ENCODE data around the gene KRIT1.
"Not testable (repeated sequence)": the region's sequence is repeated elsewhere in the genome, so short reads cannot be mapped to it uniquely, and the experiment has no call there.

KRIT1 gene

GRCh38 chr7:92246360-92247101, 817 bp upstream of the KRIT1 start:
- DNase-seq (ENCODE audit: low read depth) = no peak

GRCh38 chr7:92244808-92245486, 767 bp downstream of the KRIT1 start:
- no peak for DNase-seq (ENCODE audit: low read depth)

- DNase-seq (ENCODE audit: low read depth) = no peak
Observed at GRCh38 chr7:92242972-92243371, 2.7 kb downstream of the KRIT1 start.

- DNase-seq (ENCODE audit: low read depth) = no peak
Observed at GRCh38 chr7:92230547-92230946, 15.2 kb downstream of the KRIT1 start.

- no peak for DNase-seq (ENCODE audit: low read depth)
Observed at GRCh38 chr7:92228742-92229141, 17.0 kb downstream of the KRIT1 start.

- no peak for DNase-seq (ENCODE audit: low read depth)
Observed at GRCh38 chr7:92228100-92228499, 17.6 kb downstream of the KRIT1 start.

- DNase-seq (ENCODE audit: low read depth) = no peak
Observed at GRCh38 chr7:92226981-92227380, 18.7 kb downstream of the KRIT1 start.

- no peak for DNase-seq (ENCODE audit: low read depth)
Observed at GRCh38 chr7:92221766-92222165, 23.9 kb downstream of the KRIT1 start.

GRCh38 chr7:92206672-92207071, 39.0 kb downstream of the KRIT1 start:
- no peak for DNase-seq (ENCODE audit: low read depth)

- no peak for DNase-seq (ENCODE audit: low read depth)
Observed at GRCh38 chr7:92205987-92206386, 39.7 kb downstream of the KRIT1 start.

- no peak for DNase-seq (ENCODE audit: low read depth)
Observed at GRCh38 chr7:92200791-92201190, 44.9 kb downstream of the KRIT1 start.

- DNase-seq (ENCODE audit: low read depth) = no peak
Observed at GRCh38 chr7:92192326-92192725, 53.4 kb downstream of the KRIT1 start.

- DNase-seq (ENCODE audit: low read depth) = not testable (repeated sequence)
Observed at GRCh38 chr7:92189246-92189645, 56.5 kb downstream of the KRIT1 start.

GRCh38 chr7:92184294-92184693, 61.4 kb downstream of the KRIT1 start:
- DNase-seq (ENCODE audit: low read depth) = not testable (repeated sequence)

- no peak for DNase-seq (ENCODE audit: low read depth)
Observed at GRCh38 chr7:92178928-92179924, 66.5 kb downstream of the KRIT1 start, which contains the start of gene LRRD1. LRRD1 (minus strand) TSS chr7:92179142; CDS start chr7:92165202, 13,940 bp downstream.

GRCh38 chr7:92177362-92177761, 68.4 kb downstream of the KRIT1 start:
- DNase-seq (ENCODE audit: low read depth) = no peak

- DNase-seq (ENCODE audit: low read depth) = not testable (repeated sequence)
Observed at GRCh38 chr7:92169529-92169928, 76.2 kb downstream of the KRIT1 start.

GRCh38 chr7:92161271-92161670, 84.4 kb downstream of the KRIT1 start:
- DNase-seq (ENCODE audit: low read depth) = no peak

GRCh38 chr7:92158660-92159575, 86.8 kb downstream of the KRIT1 start:
- DNase-seq (ENCODE audit: low read depth) = peak; percentile 40

- no peak for DNase-seq (ENCODE audit: low read depth)
Observed at GRCh38 chr7:92156990-92157389, 88.7 kb downstream of the KRIT1 start.

- no peak for DNase-seq (ENCODE audit: low read depth)
Observed at GRCh38 chr7:92155108-92155739, 90.5 kb downstream of the KRIT1 start.
